Endothelial cell of umbilical vein (primary cell): Measurements from ENCODE around the gene NPPC. TPM values are rescaled to one million over a fixed set of nuclear protein-coding genes. Genes with fewer than 3 reads are reported as not detected.

Experiments used
- BruUV-seq: library from RNA; stranded (reverse); fragments of 400-500 nt; replicated peaks from 2 replicates; lab custom pipeline; 2021; lab: Mats Ljungman, UMichigan
- CTCF ChIA-PET: fragments of 300-600, 350-600 bp; sonication (Branson Sonifier 250); formaldehyde crosslinking; loops from one replicate; lab custom pipeline; 2021; ENCODE audit warnings: antibody characterized with exemption, inconsistent platforms; lab: Charles Lee
- POLR2A ChIA-PET: fragments of 300-600, 350-600 bp; sonication (Branson Sonifier 250); formaldehyde crosslinking; loops from one replicate; lab custom pipeline; 2021; ENCODE audit warnings: antibody characterized with exemption, inconsistent platforms; lab: Charles Lee
- DNase-seq: peaks from one replicate; pipeline ENCODE4 v3.0.0-alpha.2; 2011; ENCODE audit warnings: low read depth, low spot score
- FAIRE-seq: peaks from 2 replicates; lab custom pipeline; 2011; peaks lifted over from hg19 to GRCh38; lab: Jason Lieb, UNC
- H2AFZ ChIP-seq: 2 replicates; pipeline ENCODE4 v1.6.0; 2012; ENCODE audit warnings: low read depth, low read length, control low read depth, inconsistent platforms
- H3K27ac ChIP-seq: 2 replicates; pipeline ENCODE4 v1.5.1; 2011; ENCODE audit warnings: low read depth, mild to moderate bottlenecking, control low read depth, low read length, moderate library complexity; ENCODE audit not compliant: insufficient read depth
- H3K27me3 ChIP-seq, 2 experiments: 2 replicates each; pipeline versions ENCODE4 v1.6.0 to v1.6.1; 2011; ENCODE audit warnings: low read length in 2 of 2, mixed read lengths in 1 of 2; ENCODE audit not compliant: control insufficient read depth in 2 of 2, insufficient read depth in 2 of 2
- H3K36me3 ChIP-seq, 2 experiments: 2 replicates in 1 of 2; 3 replicates in 1 of 2; pipeline ENCODE4 v1.5.1; 2011; ENCODE audit warnings: low read length in 2 of 2, mild to moderate bottlenecking in 1 of 2, moderate library complexity in 1 of 2; ENCODE audit not compliant: control insufficient read depth in 2 of 2, insufficient read depth in 2 of 2; ENCODE audit errors: extremely low read depth in 1 of 2
- H3K4me1 ChIP-seq: 3 replicates; pipeline ENCODE4 v1.5.1; 2011; ENCODE audit warnings: mild to moderate bottlenecking, low read length; ENCODE audit not compliant: control insufficient read depth, insufficient read depth; ENCODE audit errors: extremely low read depth
- H3K4me2 ChIP-seq: 2 replicates; pipeline ENCODE4 v1.6.1; 2011; ENCODE audit warnings: low read length, control low read depth, mixed read lengths; ENCODE audit not compliant: insufficient read depth
- H3K4me3 ChIP-seq, 3 experiments: fragments of 200-600 bp in 1 of 3; sonication (generic), shearing (Covaris generic) in 1 of 3; replicated peaks in 1 of 3; 2 replicates each; pipeline ENCODE4 v1.5.1; 2011 to 2016; ENCODE audit warnings: control low read depth in 3 of 3, low read length in 3 of 3, mild to moderate bottlenecking in 2 of 3, inconsistent platforms in 1 of 3, low read depth in 1 of 3, moderate library complexity in 1 of 3; ENCODE audit not compliant: insufficient read depth in 1 of 3
- H3K79me2 ChIP-seq: 2 replicates; pipeline ENCODE4 v1.6.0; 2012; ENCODE audit warnings: low read length, inconsistent platforms; ENCODE audit not compliant: control insufficient read depth, insufficient read depth
- H3K9ac ChIP-seq: replicated peaks from 2 replicates; pipeline ENCODE3; 2011; ENCODE audit warnings: low read length, control low read depth; ENCODE audit not compliant: insufficient read depth; ENCODE audit errors: extremely low read depth
- H3K9me1 ChIP-seq: replicated peaks from 3 replicates; pipeline ENCODE4 v1.6.0; 2011; ENCODE audit warnings: mild to moderate bottlenecking, low read length; ENCODE audit not compliant: control insufficient read depth, insufficient read depth; ENCODE audit errors: extremely low read depth
- H3K9me3 ChIP-seq: replicated peaks from 2 replicates; pipeline ENCODE4 v1.5.1; 2012; ENCODE audit warnings: low read length, inconsistent platforms; ENCODE audit not compliant: control insufficient read depth, insufficient read depth
- H4K20me1 ChIP-seq: replicated peaks from 2 replicates; pipeline ENCODE3; 2011; ENCODE audit warnings: mild to moderate bottlenecking, low read length; ENCODE audit not compliant: control insufficient read depth, insufficient read depth; ENCODE audit errors: extremely low read depth
- CTCF ChIP-seq, 2 donors: IDR thresholded peaks; 1 replicate in 1 of 2; 2 replicates in 1 of 2; pipeline ENCODE4 v1.5.1; 2011; ENCODE audit warnings: low read length in 2 of 2, mild to moderate bottlenecking in 2 of 2, moderate library complexity in 2 of 2, control low read depth in 1 of 2, inconsistent platforms in 1 of 2, low read depth in 1 of 2; ENCODE audit not compliant: insufficient read depth in 1 of 2; ENCODE audit errors: extremely low read depth in 1 of 2
- EZH2 ChIP-seq: IDR thresholded peaks from 2 replicates; pipeline ENCODE4 v1.6.1; 2012; ENCODE audit warnings: borderline replicate concordance, low read depth, mild to moderate bottlenecking, moderate library complexity, low read length, inconsistent platforms; ENCODE audit not compliant: severe bottlenecking
- FOS ChIP-seq: IDR thresholded peaks from 2 replicates; pipeline ENCODE4 v1.6.1; 2011; ENCODE audit warnings: mild to moderate bottlenecking, low read length, moderate library complexity, borderline replicate concordance; ENCODE audit not compliant: insufficient read depth
- GATA2 ChIP-seq: IDR thresholded peaks from 2 replicates; pipeline ENCODE4 v1.7.0; 2011; ENCODE audit warnings: low read depth, mild to moderate bottlenecking, moderate library complexity, mixed read lengths, low read length; ENCODE audit not compliant: insufficient read length, insufficient read depth
- JUN ChIP-seq: IDR thresholded peaks from 2 replicates; pipeline ENCODE4 v1.6.1; 2011; ENCODE audit warnings: borderline replicate concordance, low read depth; ENCODE audit not compliant: insufficient read length, insufficient read depth
- MAX ChIP-seq: IDR thresholded peaks from 2 replicates; pipeline ENCODE4 v1.6.1; 2011; ENCODE audit not compliant: insufficient read depth, insufficient read length
- MYC ChIP-seq: IDR thresholded peaks from one replicate; pipeline ENCODE4 v1.6.1; 2011; ENCODE audit warnings: mild to moderate bottlenecking, low read depth, low read length
- POLR2A ChIP-seq: IDR thresholded peaks from 2 replicates; pipeline ENCODE4 v1.6.1; 2012; ENCODE audit warnings: low read depth, mild to moderate bottlenecking, control low read depth, low read length
- POLR2AphosphoS5 ChIP-seq: IDR thresholded peaks from 2 replicates; pipeline ENCODE4 v1.6.1; 2012; ENCODE audit warnings: low read depth, mild to moderate bottlenecking, control low read depth, low read length, moderate library complexity; ENCODE audit not compliant: insufficient read depth
- dilution Hi-C: fragments of 300-500 bp; cut with MboI; formaldehyde crosslinking; loops from one replicate; pipeline ENCODE4 v1.15.0; 2019; ENCODE audit warnings: low sequenced_read_pairs; ENCODE audit not compliant: extremely low pct_ligation_motif_present
- intact Hi-C: fragments of 100-400 bp; cut with micrococcal nuclease; formaldehyde crosslinking; loops from one replicate; pipeline ENCODE4 v1.10.0; 2022
- polyA plus RNA-seq, 4 experiments: library from polyadenylated mRNA; depleted of rRNA in 3 of 4; stranded (reverse) in 3 of 4; unstranded in 1 of 4; fragments of >200 nt; gene quantifications; 2 replicates each; pipeline versions ENCODE4 v1.2.1 to v1.2.3, GENCODE V29; 2011 to 2012; ENCODE audit warnings: missing spikeins in 1 of 4
- total RNA-seq: library from RNA; stranded (reverse); gene quantifications from 2 replicates; pipeline ENCODE4 v1.2.3, GENCODE V29; 2021

The NPPC gene
- total and polyA plus RNA-seq, 2 donors (not counting 3 experiments of a cell fraction or from before 2014, with no cell fraction given): not detected

GRCh38 chr2:231923951-231924888 is 2.0 kb downstream of the NPPC start:
- no TSS peak for BruUV-seq
- TF ChIP-seq MYC: no peak
- TF ChIP-seq POLR2AphosphoS5: no peak
- no peak for TF ChIP-seq POLR2A
- no peak for TF ChIP-seq FOS
- TF ChIP-seq CTCF (IDR thresholded peaks at IDR 0.05; ENCODE audit: extremely low read depth in 1 of 2, insufficient read depth in 1 of 2, low read depth in 1 of 2, low read length in 2 of 2): no peak
- TF ChIP-seq MAX: no peak
- no peak for TF ChIP-seq EZH2
- no peak for TF ChIP-seq JUN
- TF ChIP-seq GATA2: no peak
- no peaks in the 10 kb centered on the region for H3K9me3 ChIP-seq
- no peak overlapping the region for H3K27ac ChIP-seq
- H2AFZ ChIP-seq: no peak overlapping the region
- intact Hi-C loops (loop anchor here (2.0 kb wide), 1 partner anchor 213 kb away; no protein-coding TSS in a partner anchor), dilution Hi-C loops (no loop called here)
- DNase-seq (no peak), FAIRE-seq (no peak)
- POLR2A ChIA-PET: no interaction called here
- H3K4me1 ChIP-seq: peaks cover 15% of the 10 kb centered on the region
- H3K4me3 ChIP-seq: no peak overlapping the region
- no peak overlapping the region for H3K9ac ChIP-seq
- H4K20me1 ChIP-seq: no peaks in the 10 kb centered on the region
- no peaks in the 10 kb centered on the region for H3K9me1 ChIP-seq
- peaks cover 42 to 51% of the 10 kb centered on the region in 2 experiments for H3K27me3 ChIP-seq
- CTCF ChIA-PET: interaction anchor here (0.6 to 5.1 kb wide), 24 partner anchors 11 to 517 kb away, joined by 3 to 149 read pairs (median 7); no protein-coding TSS in a partner anchor
- no peaks in the 10 kb centered on the region for H3K79me2 ChIP-seq
- H3K36me3 ChIP-seq: no peaks in the 10 kb centered on the region
- no peak overlapping the region for H3K4me2 ChIP-seq
